ENCODE data around the gene ALDOC.

DNA sequence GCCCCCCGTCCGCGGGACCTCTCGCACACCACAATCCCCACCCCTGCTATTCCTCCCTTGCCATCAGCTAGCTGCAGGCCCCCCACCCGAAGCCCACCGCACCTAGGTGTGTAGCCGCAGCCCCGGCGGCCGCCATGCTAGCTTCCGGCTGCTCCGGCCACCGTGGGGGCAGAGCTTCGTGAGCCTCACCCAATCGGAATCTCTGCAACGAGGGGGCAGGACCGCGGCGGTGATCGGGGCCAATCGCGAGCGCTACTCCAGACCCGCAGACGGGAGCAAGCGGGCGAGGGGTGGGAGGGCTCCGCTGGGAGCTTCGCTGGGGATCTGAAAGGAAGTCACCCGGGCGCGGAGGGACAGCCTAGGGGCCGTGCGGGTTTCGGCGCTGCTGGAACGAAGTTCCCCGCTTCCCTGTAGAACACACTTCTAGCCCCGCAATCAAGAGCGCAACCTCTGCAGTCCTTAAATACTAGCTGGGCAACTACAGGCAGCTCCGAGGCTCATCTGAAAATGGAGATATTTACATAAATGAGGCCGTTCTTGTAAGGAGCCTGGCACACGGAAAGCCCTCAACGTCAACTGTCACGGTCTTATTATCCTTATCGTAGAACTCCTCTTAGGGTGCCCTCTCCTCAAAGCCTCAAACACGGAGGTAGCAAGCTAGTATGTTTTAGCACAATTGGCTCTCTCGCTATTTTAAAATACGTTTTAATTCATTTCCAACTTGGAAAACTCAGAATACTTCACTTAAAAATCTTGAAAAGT, 5.2 kb downstream of the ALDOC start, which contains the start of gene PIGS:
- TF ChIP-seq, protein P1, sequence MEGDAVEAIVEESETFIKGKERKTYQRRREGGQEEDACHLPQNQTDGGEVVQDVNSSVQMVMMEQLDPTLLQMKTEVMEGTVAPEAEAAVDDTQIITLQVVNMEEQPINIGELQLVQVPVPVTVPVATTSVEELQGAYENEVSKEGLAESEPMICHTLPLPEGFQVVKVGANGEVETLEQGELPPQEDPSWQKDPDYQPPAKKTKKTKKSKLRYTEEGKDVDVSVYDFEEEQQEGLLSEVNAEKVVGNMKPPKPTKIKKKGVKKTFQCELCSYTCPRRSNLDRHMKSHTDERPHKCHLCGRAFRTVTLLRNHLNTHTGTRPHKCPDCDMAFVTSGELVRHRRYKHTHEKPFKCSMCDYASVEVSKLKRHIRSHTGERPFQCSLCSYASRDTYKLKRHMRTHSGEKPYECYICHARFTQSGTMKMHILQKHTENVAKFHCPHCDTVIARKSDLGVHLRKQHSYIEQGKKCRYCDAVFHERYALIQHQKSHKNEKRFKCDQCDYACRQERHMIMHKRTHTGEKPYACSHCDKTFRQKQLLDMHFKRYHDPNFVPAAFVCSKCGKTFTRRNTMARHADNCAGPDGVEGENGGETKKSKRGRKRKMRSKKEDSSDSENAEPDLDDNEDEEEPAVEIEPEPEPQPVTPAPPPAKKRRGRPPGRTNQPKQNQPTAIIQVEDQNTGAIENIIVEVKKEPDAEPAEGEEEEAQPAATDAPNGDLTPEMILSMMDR (IDR thresholded peaks at IDR 0.05; ENCODE audit: insufficient read depth, low read depth, low read length) = no peak
- TF ChIP-seq EZH2 (IDR thresholded peaks at IDR 0.05; ENCODE audit: insufficient read depth, low read length) = no peak

Measured in astrocyte (in vitro differentiated cells and primary cell).